Upper lobe of left lung (tissue), 6 donors: Measurements from ENCODE around the gene ZNF385B. TPM values are rescaled to one million over a fixed set of nuclear protein-coding genes. Genes with fewer than 3 reads are reported as not detected.

ENCODE experiments used
- ATAC-seq, 2 donors: fragments of 200-7000 bp; cut with Tn5 transposase; one replicate each; pipeline ENCODE4 v1.9.1; 2022; ENCODE audit warnings: mild to moderate bottlenecking in 2 of 2, moderate library complexity in 2 of 2; ENCODE audit not compliant: low FRiP score in 2 of 2
- DNase-seq, 2 donors: peaks; one replicate each; pipeline ENCODE4 v3.0.0-alpha.2; 2019 to 2020
- H3K27ac ChIP-seq, 4 donors: fragments of 200-600 bp; sonication (generic); one replicate each; pipeline ENCODE4 v1.5.1; 2016 to 2019
- H3K27me3 ChIP-seq, 4 donors: fragments of 200-600 bp; sonication (generic); one replicate each; pipeline ENCODE4 v1.5.1; 2017 to 2019
- H3K36me3 ChIP-seq, 4 donors: fragments of 200-600 bp; sonication (generic); one replicate each; pipeline ENCODE4 v1.5.1; 2016 to 2019
- H3K4me1 ChIP-seq, 4 donors: fragments of 200-600 bp; sonication (generic); one replicate each; pipeline ENCODE4 v1.5.1; 2018 to 2019
- H3K4me3 ChIP-seq, 4 donors: fragments of 200-600 bp; sonication (generic); one replicate each; pipeline ENCODE4 v1.5.1; 2017 to 2019; ENCODE audit warnings: mild to moderate bottlenecking in 2 of 4, moderate library complexity in 1 of 4
- H3K9me3 ChIP-seq, 4 donors: fragments of 200-600 bp; sonication (generic); one replicate each; pipeline ENCODE4 v1.5.1; 2018 to 2019
- EP300 ChIP-seq, 4 donors: sonication (generic); formaldehyde crosslinking; IDR thresholded peaks; one replicate each; pipeline ENCODE4 v1.5.1; 2017; ENCODE audit warnings: antibody characterized with exemption in 4 of 4, control low read depth in 2 of 4
- POLR2A ChIP-seq, 4 donors: fragments of 450-650 bp; IDR thresholded peaks; one replicate each; pipeline ENCODE4 v1.5.1; 2016 to 2017; ENCODE audit warnings: antibody characterized with exemption in 4 of 4, mild to moderate bottlenecking in 2 of 4
- POLR2AphosphoS5 ChIP-seq, 2 donors: sonication (generic); formaldehyde crosslinking; IDR thresholded peaks; one replicate each; pipeline ENCODE4 v1.5.1; 2017; ENCODE audit warnings: antibody characterized with exemption in 2 of 2
- WGBS, 2 donors: methylation state at CpG; one replicate each; pipeline ENCODE4 v1.1.5; 2017 to 2018; 5-methylcytosine and 5-hydroxymethylcytosine counted together
- total RNA-seq, 6 donors: library from RNA; depleted of rRNA in 4 of 6; stranded (reverse); fragments of >200 nt in 4 of 6; gene quantifications; one replicate each; pipeline versions ENCODE4 v1.1.0 to v1.2.1, GENCODE V29; 2016 to 2021
- TF ChIP-seq, protein P1 (sequence below), 6 experiments: fragments of 450-650 bp in 4 of 6; fragments of 200-600 bp in 2 of 6; sonication (generic) in 2 of 6; IDR thresholded peaks; one replicate each; pipeline ENCODE4 v1.5.1; 2016 to 2019; ENCODE audit warnings: antibody characterized with exemption in 6 of 6
- donor health status: DM: no; HTN: no; CAD: no; lungs with moderate emphysema.
- donor health status: DM: no; HTN: yes; CAD: no; lungs with severe emphysema.

The ZNF385B gene
- total RNA-seq, 6 donors from 2014 or later, result 22.1 to 93.5 (median 40.2) TPM

DNA sequence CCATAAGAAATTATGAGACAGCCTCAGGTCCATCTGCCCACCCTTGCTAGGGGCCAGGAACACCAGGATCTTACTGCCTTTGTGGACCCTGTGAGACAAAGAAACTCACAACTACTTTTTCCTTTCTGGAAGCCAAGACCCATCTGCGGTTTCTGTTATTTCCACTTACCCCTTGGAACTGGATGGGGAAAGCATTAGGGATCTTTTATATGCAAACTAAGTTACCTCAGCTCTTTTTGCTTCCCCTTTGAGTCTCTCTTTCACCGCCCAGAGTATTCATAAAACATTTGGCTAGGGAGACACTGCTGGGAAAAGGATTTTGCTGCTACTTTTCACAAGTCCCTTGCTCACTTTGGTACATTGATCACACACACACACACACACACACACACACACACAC lies 95.7 kb downstream of the ZNF385B start:
- Histone ChIP-seq H3K36me3 (no peaks in the 10 kb centered on the region), H3K27ac (no peak overlapping the region), H3K4me3 (no peak overlapping the region), H3K9me3 (no peaks in the 10 kb centered on the region), H3K27me3 (no peaks in the 10 kb centered on the region), H3K4me1 (no peaks in the 10 kb centered on the region)
- 71 to 81% methylated on average over 2 of the region's 2 CpGs for WGBS, 2 donors
- DNase-seq (no peak), ATAC-seq (no peak)
- no peak for TF ChIP-seq POLR2A (IDR thresholded peaks at IDR 0.05)
- TF ChIP-seq EP300 (IDR thresholded peaks at IDR 0.05), result no peak
- no peak for TF ChIP-seq POLR2AphosphoS5 (IDR thresholded peaks at IDR 0.05)
- TF ChIP-seq, protein P1, sequence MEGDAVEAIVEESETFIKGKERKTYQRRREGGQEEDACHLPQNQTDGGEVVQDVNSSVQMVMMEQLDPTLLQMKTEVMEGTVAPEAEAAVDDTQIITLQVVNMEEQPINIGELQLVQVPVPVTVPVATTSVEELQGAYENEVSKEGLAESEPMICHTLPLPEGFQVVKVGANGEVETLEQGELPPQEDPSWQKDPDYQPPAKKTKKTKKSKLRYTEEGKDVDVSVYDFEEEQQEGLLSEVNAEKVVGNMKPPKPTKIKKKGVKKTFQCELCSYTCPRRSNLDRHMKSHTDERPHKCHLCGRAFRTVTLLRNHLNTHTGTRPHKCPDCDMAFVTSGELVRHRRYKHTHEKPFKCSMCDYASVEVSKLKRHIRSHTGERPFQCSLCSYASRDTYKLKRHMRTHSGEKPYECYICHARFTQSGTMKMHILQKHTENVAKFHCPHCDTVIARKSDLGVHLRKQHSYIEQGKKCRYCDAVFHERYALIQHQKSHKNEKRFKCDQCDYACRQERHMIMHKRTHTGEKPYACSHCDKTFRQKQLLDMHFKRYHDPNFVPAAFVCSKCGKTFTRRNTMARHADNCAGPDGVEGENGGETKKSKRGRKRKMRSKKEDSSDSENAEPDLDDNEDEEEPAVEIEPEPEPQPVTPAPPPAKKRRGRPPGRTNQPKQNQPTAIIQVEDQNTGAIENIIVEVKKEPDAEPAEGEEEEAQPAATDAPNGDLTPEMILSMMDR (IDR thresholded peaks at IDR 0.05), result no peak

DNA sequence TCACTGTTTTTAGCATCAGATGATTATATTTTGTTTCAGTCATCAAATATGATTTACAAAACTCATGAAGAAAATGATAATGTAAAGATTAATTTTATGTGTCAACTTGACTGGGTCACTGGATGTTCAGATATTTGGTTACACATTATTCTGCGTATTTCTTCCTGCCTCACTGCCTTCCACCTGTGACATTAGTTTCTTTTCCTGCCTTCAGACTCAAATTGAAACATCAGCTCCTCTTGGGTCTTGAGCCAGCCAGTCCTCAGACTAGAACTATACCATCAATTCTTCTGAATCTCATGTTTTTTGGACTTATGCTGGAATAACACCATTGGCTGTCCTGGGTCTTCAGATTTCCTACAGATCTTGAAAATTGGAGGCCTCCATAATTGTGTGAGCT lies 96.7 kb downstream of the ZNF385B start:
- no peaks in the 10 kb centered on the region for H3K36me3 ChIP-seq
- no peaks in the 10 kb centered on the region for H3K4me1 ChIP-seq
- H3K27me3 ChIP-seq, result no peaks in the 10 kb centered on the region
- H3K27ac ChIP-seq, result no peak overlapping the region
- DNase-seq (no peak), ATAC-seq (no peak)
- 97% methylated on average over 1 of the region's 1 CpG for WGBS, 2 donors
- H3K9me3 ChIP-seq, result no peaks in the 10 kb centered on the region
- no peak for TF ChIP-seq POLR2AphosphoS5 (IDR thresholded peaks at IDR 0.05)
- no peak overlapping the region for H3K4me3 ChIP-seq

GRCh38 chr2:179758636-179759035 lies 102.8 kb downstream of the ZNF385B start:
- peaks cover 0 to 12% (median 4%) of the 10 kb centered on the region in 4 donors for H3K9me3 ChIP-seq
- H3K4me3 ChIP-seq, result no peak overlapping the region
- H3K27me3 ChIP-seq, result no peaks in the 10 kb centered on the region
- TF ChIP-seq POLR2A (IDR thresholded peaks at IDR 0.05) (no peak), EP300 (IDR thresholded peaks at IDR 0.05) (no peak), POLR2AphosphoS5 (IDR thresholded peaks at IDR 0.05) (no peak)
- TF ChIP-seq, protein P1 (IDR thresholded peaks at IDR 0.05), result no peak
- no peaks in the 10 kb centered on the region for H3K36me3 ChIP-seq
- WGBS, 2 donors, result 85 to 93% methylated on average over 3 of the region's 3 CpGs
- DNase-seq, result no peak
- ATAC-seq, result no peak
- no peaks in the 10 kb centered on the region for H3K4me1 ChIP-seq
- H3K27ac ChIP-seq, result no peak overlapping the region

GRCh38 chr2:179751163-179751809 lies 110.1 kb downstream of the ZNF385B start:
- no peak overlapping the region for H3K4me3 ChIP-seq
- peaks cover 0 to 12% (median 5%) of the 10 kb centered on the region in 4 donors for H3K4me1 ChIP-seq
- H3K27me3 ChIP-seq, result no peaks in the 10 kb centered on the region
- ATAC-seq (peak in 1 of 2 donors; percentile 65), DNase-seq (no peak)
- WGBS, 2 donors, result 19 to 20% methylated on average over 4 of the region's 4 CpGs
- H3K36me3 ChIP-seq, result no peaks in the 10 kb centered on the region
- TF ChIP-seq POLR2AphosphoS5 (IDR thresholded peaks at IDR 0.05) (no peak), EP300 (IDR thresholded peaks at IDR 0.05) (no peak)
- TF ChIP-seq, protein P1 (IDR thresholded peaks at IDR 0.05), result peak in 4 of 6 experiments; percentile 26 to 72 (median 65)
- no peaks in the 10 kb centered on the region for H3K9me3 ChIP-seq
- no peak overlapping the region for H3K27ac ChIP-seq

DNA sequence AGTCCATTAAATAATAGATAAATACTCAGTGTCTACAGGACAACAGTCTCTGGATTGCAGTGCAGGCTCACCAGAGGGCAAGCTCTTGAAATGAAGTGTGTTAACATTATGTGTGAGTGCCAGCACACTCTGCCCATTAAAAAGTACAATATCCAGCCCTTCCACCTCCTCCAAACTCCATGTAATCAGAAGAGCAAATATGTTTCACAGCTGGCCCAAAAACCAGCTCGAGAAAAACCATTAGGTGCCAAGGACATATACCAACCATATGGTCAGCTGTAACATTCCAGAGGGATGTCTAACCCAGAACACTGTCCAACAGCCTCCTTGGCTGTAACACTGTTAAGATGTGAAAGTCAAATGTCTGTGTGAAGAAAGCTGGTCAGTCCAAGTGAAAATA lies 112.2 kb downstream of the ZNF385B start:
- ATAC-seq (no peak), DNase-seq (peak in 1 of 2 donors; percentile 43)
- TF ChIP-seq EP300 (IDR thresholded peaks at IDR 0.05) (no peak), POLR2AphosphoS5 (IDR thresholded peaks at IDR 0.05) (no peak), POLR2A (IDR thresholded peaks at IDR 0.05) (no peak)
- TF ChIP-seq, protein P1 (IDR thresholded peaks at IDR 0.05), result no peak
- no peaks in the 10 kb centered on the region for H3K9me3 ChIP-seq
- H3K4me3 ChIP-seq, result no peak overlapping the region
- H3K4me1 ChIP-seq, result peaks cover 0 to 13% (median 6%) of the 10 kb centered on the region in 4 donors
- no peaks in the 10 kb centered on the region for H3K27me3 ChIP-seq
- H3K27ac ChIP-seq, result peak overlapping the region in 1 of 4 donors; percentile 42
- WGBS, 2 donors, result 33% methylated on average over 1 of the region's 1 CpG
- H3K36me3 ChIP-seq, result no peaks in the 10 kb centered on the region
